Erythroblast (primary cell): ENCODE results near the gene STS.

Source experiments
- GATA1 ChIP-seq: IDR thresholded peaks from 2 replicates; pipeline ENCODE4 v1.6.1; 2011; ENCODE audit warnings: low read depth, mild to moderate bottlenecking, control low read depth, low read length, moderate library complexity
- POLR2A ChIP-seq: IDR thresholded peaks from 2 replicates; pipeline ENCODE4 v1.6.1; 2011; ENCODE audit warnings: mild to moderate bottlenecking, low read length

GRCh38 chrX:7158468-7158990, 11.0 kb downstream of the STS start:
- no peak for TF ChIP-seq POLR2A
- TF ChIP-seq GATA1: no peak
